HG03354 (cell line): Measurements from ENCODE around the gene ETV2.
A peak's percentile ranks its signal among the peaks of the same experiment; 100 is the strongest.

Experiments used
- ATAC-seq: cut with Tn5 transposase; IDR thresholded peaks from one replicate; pipeline ENCODE4 v1.9.1; 2021; ENCODE audit warnings: mild to moderate bottlenecking; ENCODE audit not compliant: unreplicated experiment, poor library complexity, severe bottlenecking

The ETV2 gene

GRCh38 chr19:35623327-35624010 lies 18.1 kb upstream of the ETV2 start:
- ATAC-seq = no peak

DNA sequence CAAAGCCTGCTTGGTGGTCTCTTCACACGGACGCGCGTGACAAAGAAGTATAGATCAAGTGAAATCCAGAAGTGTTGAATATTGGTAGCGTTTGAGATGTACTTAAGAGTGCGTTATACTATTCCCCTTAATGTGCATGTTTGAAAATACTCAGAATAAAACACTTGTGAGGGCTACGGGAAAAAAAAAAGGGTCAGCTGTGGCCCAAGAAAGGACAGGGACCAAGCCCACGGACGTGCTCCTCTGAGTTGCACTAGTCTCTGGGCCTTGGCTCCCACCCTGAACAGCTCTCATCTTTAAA lies 13.3 kb upstream of the ETV2 start:
- ATAC-seq = no peak

DNA sequence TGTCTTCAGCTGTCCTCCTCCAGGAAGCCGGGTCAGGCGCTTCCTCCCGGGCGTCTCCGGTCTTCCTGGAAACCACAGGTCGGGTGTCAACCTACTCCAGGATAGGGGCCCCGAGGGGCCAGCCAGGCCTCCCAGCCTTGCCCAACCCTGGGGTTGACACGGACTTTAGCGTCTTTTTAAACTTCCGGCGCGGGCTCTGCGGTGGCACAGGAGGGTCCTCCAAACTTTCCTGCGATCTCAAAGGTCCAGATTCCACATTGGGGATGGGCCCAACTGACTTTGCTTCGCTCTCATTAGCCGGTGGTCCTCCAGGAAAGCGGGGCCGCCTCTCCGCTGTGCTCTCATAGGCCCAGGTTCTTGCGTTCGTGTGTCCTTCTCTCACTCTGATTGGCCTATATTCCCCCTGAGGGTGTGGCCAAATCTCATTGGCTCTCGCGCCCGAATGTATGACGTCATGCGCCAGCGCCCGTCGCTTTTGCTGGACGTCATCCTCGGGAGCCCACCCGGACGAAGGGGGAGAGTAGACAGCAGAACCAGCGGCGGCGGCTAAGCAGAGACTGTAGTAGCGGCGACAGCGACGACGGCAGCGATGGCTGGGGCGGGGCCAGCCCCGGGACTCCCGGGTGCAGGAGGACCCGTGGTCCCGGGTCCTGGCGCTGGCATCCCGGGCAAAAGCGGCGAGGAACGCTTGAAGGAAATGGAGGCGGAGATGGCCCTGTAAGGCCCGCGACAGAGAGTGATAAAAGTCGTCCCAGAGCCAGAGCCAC lies 12.8 kb upstream of the ETV2 start, which contains the start of gene RBM42:
Gene RBM42, plus strand, starts transcription at position 472 of the 767 bp plus-strand sequence. Its CDS starts 118 bp downstream, at position 590.
- ATAC-seq = peak; percentile 94

DNA sequence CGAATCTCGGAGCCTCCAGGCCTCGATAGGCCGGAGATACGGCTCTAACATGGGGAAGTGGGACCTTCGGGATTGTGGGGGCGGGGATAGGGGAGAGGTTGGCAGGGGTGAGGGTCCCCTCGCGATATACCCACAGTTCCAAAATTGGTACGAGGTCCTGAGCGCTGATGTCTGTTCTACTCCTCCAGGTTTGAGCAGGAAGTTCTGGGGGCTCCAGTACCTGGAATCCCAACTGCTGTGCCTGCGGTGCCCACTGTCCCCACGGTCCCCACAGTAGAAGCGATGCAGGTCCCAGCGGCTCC lies 12.3 kb upstream of the ETV2 start:
- ATAC-seq = peak; percentile 18

DNA sequence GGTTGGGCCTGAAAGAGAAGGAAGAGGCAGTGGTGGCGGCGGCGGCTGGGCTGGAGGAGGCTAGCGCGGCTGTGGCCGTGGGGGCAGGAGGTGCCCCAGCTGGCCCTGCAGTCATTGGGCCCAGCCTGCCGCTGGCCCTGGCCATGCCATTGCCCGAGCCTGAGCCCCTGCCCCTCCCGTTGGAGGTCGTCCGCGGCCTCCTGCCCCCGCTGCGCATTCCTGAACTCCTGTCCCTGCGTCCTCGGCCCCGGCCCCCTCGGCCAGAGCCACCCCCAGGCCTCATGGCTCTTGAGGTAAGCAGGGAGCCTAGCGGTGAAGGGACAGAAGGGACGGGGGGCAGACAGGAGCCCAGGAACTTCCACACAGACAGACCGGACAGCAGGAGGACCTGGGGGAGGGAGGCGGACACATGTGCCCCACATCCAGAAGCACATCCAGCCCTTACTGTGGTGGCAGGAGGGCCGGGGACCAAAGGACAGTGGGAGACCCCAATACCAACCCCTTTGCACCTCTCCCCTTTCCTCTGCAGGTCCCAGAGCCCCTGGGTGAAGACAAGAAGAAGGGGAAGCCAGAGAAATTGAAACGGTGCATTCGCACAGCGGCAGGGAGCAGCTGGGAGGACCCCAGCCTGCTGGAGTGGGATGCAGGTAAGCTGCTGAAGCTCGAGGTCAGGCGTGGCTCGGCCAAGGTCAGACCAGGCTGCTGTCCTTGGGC lies 7.7 kb upstream of the ETV2 start:
- no peak for ATAC-seq

DNA sequence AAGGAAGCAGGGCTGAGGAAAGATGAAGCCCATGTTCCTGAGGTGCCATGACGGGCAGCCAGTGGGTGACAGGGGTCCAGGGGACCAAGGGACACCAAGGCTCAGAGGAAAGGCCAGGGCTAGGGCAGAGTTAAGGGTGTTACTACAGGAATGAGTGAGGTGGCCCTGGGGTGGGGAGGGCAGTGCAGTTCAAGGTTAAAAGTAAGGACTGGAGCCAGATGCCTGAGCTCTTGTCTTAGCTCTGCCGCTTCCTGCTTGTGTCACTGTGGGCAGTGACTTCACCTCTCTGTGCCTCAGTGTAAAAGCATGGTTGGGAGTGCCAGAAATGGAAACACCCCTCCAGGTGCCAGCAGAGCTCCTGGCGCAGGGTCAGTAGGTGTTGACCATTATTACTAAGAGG lies 4.9 kb upstream of the ETV2 start:
- no peak for ATAC-seq

DNA sequence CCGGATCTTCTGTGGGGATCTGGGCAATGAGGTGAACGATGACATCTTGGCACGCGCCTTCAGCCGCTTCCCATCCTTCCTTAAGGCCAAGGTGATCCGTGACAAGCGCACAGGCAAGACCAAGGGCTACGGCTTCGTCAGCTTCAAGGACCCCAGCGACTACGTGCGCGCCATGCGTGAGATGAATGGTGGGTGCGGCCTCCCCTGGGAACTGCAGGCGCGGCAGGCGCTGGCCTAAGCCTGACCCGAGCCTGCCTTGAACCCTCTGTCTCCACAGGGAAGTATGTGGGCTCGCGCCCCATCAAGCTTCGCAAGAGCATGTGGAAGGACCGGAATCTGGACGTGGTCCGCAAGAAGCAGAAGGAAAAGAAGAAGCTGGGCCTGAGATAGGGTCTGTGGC lies 4.4 kb upstream of the ETV2 start:
- ATAC-seq = no peak

- ATAC-seq = no peak
Observed at GRCh38 chr19:35639321-35639639, 2.3 kb upstream of the ETV2 start.

GRCh38 chr19:35639863-35640262 lies 1.7 kb upstream of the ETV2 start:
- ATAC-seq = no peak

DNA sequence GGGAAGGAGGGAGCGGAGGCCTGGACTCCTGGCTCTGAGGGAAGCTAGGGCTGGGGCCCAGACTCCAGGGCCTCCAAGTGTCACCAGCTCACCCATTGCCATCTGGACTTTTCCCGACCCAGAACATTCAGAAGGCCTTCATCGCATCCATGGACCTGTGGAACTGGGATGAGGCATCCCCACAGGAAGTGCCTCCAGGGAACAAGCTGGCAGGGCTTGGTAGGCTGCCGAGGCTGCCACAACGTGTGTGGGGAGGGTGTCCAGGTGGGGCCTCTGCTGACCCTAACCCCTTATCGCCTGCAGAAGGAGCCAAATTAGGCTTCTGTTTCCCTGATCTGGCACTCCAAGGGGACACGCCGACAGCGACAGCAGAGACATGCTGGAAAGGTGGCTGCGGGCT lies 767 bp downstream of the ETV2 start:
- no peak for ATAC-seq

DNA sequence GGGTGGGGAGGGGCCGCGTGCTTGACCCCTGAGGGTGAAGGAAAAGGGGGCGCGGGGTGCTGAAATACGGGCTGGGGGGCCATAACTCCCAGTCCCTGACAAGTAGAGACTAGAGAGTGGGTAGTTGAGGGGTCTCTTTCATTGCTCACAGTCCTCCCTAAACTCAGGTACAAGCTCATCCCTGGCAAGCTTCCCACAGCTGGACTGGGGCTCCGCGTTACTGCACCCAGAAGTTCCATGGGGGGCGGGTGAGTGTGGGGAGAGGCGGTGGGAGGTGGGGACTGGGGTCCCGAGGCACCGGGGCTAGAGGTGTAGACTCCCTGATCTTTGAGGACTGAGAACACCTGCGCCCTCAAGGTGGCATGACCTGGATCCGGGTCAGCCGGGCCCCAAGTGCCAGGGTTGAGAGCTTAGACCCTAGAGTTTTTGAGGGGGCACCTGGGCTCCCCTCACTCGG lies 1.3 kb downstream of the ETV2 start:
- ATAC-seq = no peak

GRCh38 chr19:35643255-35644205 lies 2.0 kb downstream of the ETV2 start:
- ATAC-seq = peak; percentile 42

- peak; percentile 69 for ATAC-seq
Observed at GRCh38 chr19:35644206-35644986, 2.9 kb downstream of the ETV2 start.

DNA sequence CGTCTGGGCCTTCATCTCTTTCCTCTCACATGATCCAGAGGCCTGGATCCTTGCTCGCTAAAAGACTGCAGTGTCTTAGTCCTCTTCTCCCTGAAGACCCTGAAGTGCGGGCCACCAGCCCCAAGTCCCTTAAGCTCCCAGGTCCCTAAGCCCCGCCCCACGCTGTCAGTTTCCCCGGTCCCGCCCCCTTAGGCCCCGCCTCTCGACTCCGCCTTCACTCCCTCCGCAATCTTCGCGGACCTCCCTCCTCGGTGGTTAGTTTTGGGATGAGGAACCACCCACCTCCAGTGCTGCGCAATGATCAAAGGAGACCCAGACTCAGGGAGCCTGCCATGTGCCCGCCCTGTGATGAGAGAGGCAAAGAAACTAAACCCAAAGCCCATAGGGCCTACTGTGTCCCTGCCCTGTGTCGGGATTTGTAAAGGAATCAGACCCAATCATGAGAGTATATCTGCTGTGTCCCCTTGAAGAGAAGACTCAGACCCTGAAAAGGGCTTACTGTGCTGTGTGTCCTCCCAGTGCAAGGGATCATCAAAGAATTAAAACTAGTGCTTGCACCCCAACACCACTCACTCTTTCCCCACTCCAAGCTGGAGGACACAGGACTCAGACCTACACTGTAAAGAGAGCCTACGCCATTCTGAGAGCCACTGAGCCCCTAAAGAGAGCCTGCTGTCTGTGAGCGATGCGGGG lies 3.6 kb downstream of the ETV2 start:
- ATAC-seq = no peak

DNA sequence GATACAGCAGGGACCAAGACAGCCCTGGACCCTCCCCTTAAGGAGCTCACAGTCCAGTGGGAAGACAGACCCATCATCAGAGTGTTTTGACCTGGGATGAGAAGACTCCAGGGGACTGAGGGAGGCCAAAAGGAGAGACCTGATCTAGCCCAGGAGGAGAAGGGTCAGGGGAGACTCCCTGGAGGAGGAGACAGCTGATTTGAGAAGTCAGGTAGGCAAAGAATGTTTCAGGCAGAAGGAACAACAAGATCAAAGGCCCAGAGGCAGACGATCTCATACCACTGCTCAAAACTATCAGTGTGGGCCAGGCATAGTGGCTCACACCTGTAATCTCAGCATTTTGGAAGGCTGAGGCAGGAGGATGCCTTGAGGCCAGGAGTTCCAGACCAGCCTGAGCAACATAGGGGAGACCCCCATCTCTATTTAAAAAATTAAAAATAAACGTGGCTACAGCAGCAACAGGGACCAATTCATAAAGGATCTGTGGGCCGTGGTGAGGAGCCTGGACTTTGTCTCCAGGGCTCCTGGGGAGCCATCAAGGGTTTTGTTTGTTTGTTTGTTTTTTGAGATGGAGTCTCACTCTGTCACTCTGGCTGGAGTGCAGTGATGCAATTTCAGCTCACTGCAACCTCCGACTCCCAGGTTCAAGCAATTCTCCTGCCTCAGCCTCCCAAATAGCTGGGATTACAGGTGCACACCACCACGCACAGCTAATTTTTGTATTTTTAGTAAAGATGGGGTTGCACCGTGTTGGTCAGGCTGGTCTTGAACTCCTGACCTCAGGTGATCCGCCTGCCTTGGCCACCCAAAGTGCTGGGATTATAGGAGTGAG lies 4.4 kb downstream of the ETV2 start:
- no peak for ATAC-seq

DNA sequence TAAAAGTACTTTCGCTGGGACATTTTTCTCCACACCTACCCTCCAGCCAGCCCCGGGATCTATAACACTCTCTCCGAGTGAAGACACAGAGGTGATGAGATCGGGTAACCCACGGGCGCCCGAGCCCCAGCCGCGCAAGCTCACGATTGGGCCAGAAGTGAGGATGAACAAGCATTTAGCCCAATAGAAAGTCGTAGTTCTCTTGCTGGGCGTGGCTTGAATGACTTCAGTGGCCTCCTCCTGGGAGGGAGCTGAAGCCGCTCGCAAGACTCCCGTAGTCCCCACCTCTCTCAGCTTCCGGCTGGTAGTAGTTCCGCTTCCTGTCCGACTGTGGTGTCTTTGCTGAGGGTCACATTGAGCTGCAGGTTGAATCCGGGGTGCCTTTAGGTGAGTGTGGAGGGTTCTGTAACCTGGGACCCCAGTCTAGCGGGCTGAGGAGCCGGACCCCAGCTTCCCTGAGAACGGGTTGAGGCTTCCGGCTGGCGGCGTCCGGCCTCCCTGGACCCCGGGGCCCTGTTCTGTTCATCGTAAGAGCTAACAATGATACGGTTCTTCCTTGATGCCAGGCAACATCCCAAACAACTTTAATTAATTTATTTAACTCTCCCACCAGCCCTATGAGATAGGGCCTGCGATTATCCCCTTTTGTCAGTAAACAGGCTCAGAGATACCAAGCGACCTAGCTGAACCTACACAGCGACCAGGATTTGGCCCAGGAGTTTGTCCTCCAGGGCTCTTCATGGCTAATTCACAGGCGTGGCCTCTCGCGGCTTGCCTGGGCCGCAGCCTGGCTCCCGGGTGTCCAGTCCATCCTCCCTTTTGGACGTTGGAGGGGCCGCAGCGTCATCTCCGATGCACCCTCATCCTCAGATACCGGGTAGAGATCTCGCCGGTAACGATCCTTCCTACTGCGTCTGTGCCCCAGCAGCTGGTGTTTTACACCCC lies 6.7 kb downstream of the ETV2 start, which contains the start of gene COX6B1:
Gene COX6B1, plus strand, starts transcription at position 307 of the 945 bp plus-strand sequence. CDS start 2,921 bp downstream, outside the sequence.
- ATAC-seq = peak; percentile 62

DNA sequence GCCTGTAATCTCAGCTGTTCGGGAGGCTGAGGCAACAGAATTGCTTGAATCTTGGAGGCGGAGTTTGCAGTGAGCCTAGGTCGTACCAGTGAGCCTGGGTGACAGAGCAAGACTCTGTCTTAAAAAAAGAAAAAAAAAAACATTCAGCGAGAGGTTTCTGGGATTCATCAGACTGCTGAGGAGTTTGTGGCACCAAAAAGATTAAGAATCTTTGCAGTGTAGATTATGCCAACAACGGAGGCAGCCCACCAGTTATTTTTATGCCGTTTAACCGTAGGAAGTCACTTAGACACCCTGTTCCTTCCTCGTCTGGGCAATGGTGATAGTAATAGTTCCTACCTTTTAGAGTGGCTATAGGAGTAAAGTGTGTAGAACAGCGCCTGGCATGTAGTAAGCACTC lies 9.0 kb downstream of the ETV2 start:
- ATAC-seq = no peak
